Sigmoid colon (tissue), 4 donors: ENCODE measurements around the gene SMC2.

Experiments
- CTCF ChIP-seq, 4 experiments: fragments of 450-650 bp in 3 of 4; fragments of 200-600 bp in 1 of 4; IDR thresholded peaks; one replicate each; pipeline ENCODE4 v1.5.1; 2016 to 2019; ENCODE audit warnings: antibody characterized with exemption in 4 of 4, mild to moderate bottlenecking in 3 of 4, moderate library complexity in 2 of 4
- POLR2A ChIP-seq, 2 donors: fragments of 450-650 bp; IDR thresholded peaks; one replicate each; pipeline ENCODE4 v1.6.1; 2016; ENCODE audit warnings: antibody characterized with exemption in 2 of 2, mild to moderate bottlenecking in 2 of 2, moderate library complexity in 2 of 2
- POLR2AphosphoS5 ChIP-seq, 4 donors: sonication (generic); formaldehyde crosslinking; IDR thresholded peaks; one replicate each; pipeline ENCODE4 v1.6.1; 2017; ENCODE audit warnings: antibody characterized with exemption in 4 of 4

GRCh38 chr9:104090578-104090977 is 3.5 kb upstream of the SMC2 start:
- TF ChIP-seq CTCF (IDR thresholded peaks at IDR 0.05): no peak
- TF ChIP-seq POLR2A (IDR thresholded peaks at IDR 0.05): no peak
- no peak for TF ChIP-seq POLR2AphosphoS5 (IDR thresholded peaks at IDR 0.05)
